Nephron progenitor cell (in vitro differentiated cells): ENCODE results near the gene ZNF501.

ENCODE experiments used
- DNase-seq: peaks from one replicate; pipeline ENCODE4 v3.0.0; 2021
- H3K27ac Mint-ChIP-seq: 2 replicates; pipeline ENCODE4 v1.8.0; 2021; ENCODE audit warnings: mild to moderate bottlenecking, moderate library complexity, mixed read lengths
- H3K27me3 Mint-ChIP-seq: 2 replicates; pipeline ENCODE4 v1.8.0; 2021; ENCODE audit warnings: mild to moderate bottlenecking, low read depth, mixed read lengths; ENCODE audit not compliant: poor library complexity
- H3K36me3 Mint-ChIP-seq: 2 replicates; pipeline ENCODE4 v1.8.0; 2021; ENCODE audit warnings: low read depth, mixed read lengths
- H3K4me1 Mint-ChIP-seq: 2 replicates; pipeline ENCODE4 v1.8.0; 2021; ENCODE audit warnings: mixed read lengths
- H3K4me3 Mint-ChIP-seq: 2 replicates; pipeline ENCODE4 v1.8.0; 2021; ENCODE audit warnings: mild to moderate bottlenecking, moderate library complexity, mixed read lengths
- H3K9me3 Mint-ChIP-seq: 2 replicates; pipeline ENCODE4 v1.8.0; 2021; ENCODE audit warnings: mild to moderate bottlenecking, moderate library complexity, mixed read lengths
- CTCF ChIP-seq: fragments of 200-600 bp; sonication (generic); IDR thresholded peaks from 2 replicates; pipeline ENCODE4 v1.5.0; 2021; ENCODE audit warnings: antibody characterized with exemption

Gene ZNF501

DNA sequence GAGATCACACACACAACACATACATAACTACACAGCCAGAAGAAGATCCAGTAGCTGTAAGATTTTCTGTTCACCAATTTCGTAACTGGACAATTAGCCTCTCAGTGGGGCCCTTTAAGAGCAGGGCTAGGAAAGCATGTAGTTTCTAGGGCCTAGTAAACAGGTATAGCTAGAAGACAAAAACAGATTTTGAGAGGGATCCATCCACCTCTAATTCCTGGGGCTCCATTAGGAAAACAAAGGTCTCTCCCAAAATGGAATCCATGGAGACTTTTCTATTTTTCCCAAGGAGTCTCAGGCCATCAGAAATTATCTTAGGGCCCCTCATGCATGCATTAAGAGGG, 42.6 kb downstream of the ZNF501 start:
- H3K9me3 Mint-ChIP-seq = peaks cover 82% of the 10 kb centered on the region
- H3K36me3 Mint-ChIP-seq = peaks cover 95% of the 10 kb centered on the region
- H3K4me1 Mint-ChIP-seq = no peaks in the 10 kb centered on the region
- H3K27me3 Mint-ChIP-seq = no peaks in the 10 kb centered on the region
- no peak for TF ChIP-seq CTCF
- H3K27ac Mint-ChIP-seq = no peak overlapping the region
- H3K4me3 Mint-ChIP-seq = no peak overlapping the region
- DNase-seq = no peak

DNA sequence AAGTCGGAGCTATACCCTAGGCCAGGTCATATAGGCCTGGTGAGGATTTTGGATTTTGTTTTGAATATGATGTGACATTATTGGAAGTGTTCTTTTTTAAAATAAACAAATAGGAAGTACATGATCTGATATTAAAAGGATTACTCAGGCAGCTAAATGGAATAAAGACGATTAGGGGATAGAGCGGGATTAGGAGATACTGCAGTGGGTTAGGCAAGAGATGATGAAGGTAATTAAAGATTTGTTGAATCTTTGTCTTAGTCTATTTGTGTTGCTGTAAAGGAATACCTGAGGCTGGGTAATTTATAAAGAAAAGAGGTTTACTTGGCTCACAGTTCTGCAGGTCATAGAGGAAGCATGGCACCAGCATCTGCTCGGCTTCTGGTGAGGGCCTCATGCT, 53.5 kb downstream of the ZNF501 start:
- Mint-ChIP-seq H3K27me3 (no peaks in the 10 kb centered on the region), H3K4me3 (no peak overlapping the region), H3K4me1 (no peaks in the 10 kb centered on the region), H3K27ac (no peak overlapping the region), H3K9me3 (no peaks in the 10 kb centered on the region), H3K36me3 (peaks cover 81% of the 10 kb centered on the region)
- no peak for DNase-seq
- no peak for TF ChIP-seq CTCF
